ENCODE results near the gene RAVER1. TPM values are rescaled to one million over a fixed set of nuclear protein-coding genes. Genes with fewer than 3 reads are reported as not detected.

Gene RAVER1
- total and polyA plus RNA-seq, 2 of the 8 experiments (the other 6 are each of a cell fraction or from before 2014, with no cell fraction given): 5.7 to 70.5 TPM

DNA sequence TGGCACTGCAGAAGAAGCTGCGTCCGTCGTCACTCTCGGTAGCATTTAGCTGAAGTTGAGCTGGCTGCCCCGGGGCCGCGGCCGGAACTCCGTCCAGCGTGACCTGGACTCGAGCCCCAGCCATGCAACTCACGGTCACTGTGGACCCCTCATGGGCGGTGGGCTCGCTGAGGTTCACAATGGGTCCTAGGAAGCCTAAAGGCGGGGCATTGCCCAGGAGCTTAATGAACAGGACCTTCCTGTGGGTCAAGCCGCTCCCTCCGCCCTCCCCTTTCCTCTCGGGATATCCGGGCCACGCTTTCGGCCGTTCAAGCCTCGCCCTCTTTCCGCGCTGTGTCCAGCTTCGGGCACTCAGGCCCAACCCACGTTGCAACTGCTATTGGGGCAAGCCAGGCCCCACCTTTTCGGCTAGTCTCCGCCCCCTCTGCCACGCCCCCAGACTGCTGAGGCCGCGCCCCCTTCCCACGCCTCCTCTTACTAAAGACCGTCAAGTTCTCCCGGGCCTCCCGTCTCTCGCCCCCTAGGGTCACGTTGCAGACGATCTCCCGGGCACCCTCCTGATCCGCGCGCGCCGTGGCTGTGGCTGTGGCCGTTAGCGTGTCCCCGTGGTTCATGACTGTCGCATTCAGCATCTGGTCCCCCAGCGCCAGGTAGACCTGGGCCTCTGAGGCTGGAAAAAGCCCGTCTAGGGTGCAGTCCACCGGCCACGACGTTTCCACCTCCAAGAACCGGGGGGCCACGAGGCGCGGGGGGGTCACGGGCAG lies 1.4 kb upstream of the RAVER1 start (continued):
- TF ChIP-seq EGR1 (IDR thresholded peaks at IDR 0.05; ENCODE audit: borderline replicate concordance, low read depth, low read length): 0 out of 2 replicates have a peak, but pooled peaks have one; percentile 10
- TF ChIP-seq SP1 (IDR thresholded peaks at IDR 0.05; ENCODE audit: low read depth, low read length): peak; percentile 41; the same call in 1 of the 2 replicates
- TF ChIP-seq NRF1 (IDR thresholded peaks at IDR 0.05; ENCODE audit: low read depth, low read length): no peak

Data from H1 (cell line).